Limb (tissue), 2 donors: ENCODE measurements around the gene SLC6A12.
"Not testable (repeated sequence)": the region's sequence is repeated elsewhere in the genome, so short reads cannot be mapped to it uniquely, and the experiment has no call there.

Source experiments
- DNase-seq, 2 donors: peaks; one replicate each; pipeline ENCODE4 v3.0.0-alpha.2; 2016; ENCODE audit errors: extremely low spot score in 2 of 2

SLC6A12 gene

DNA sequence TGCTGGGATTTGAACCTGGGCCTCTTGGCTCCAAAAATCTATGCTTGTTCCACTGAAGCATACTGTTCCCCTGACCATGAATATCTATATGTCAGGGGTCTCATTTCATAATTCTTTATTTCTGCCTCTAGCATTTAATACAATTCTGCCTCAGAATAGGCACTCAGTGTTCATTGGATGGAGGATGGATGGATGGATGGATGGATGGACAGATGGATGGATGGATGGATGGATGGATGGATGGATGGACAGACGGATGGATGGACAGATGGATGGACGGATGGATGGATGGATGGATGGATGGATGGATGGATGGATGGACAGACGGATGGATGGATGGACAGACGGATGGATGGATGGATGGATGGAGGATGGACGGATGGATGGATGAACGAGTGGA lies 3.1 kb upstream of the SLC6A12 start:
- DNase-seq: not testable (repeated sequence)

DNA sequence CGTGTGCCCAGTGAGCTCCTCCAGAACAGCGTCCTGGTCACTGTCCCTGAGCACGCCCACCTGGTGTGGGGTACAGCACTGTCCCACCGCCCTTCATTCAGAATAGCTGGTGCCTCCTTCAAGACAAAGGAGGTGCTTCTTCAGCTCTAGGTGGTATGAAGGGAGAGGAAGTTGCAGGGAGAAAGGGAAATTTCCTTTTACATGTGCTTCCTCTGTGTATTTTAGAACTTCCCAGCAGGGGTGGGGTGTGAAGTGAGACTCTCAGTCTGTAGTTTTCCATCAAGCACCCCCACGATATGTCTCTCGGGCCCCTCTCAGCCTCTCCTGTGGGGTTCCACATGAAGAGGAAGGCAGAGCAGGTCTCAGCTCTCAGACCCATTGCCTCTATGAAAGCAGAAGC lies 1.2 kb upstream of the SLC6A12 start:
- no peak for DNase-seq

DNA sequence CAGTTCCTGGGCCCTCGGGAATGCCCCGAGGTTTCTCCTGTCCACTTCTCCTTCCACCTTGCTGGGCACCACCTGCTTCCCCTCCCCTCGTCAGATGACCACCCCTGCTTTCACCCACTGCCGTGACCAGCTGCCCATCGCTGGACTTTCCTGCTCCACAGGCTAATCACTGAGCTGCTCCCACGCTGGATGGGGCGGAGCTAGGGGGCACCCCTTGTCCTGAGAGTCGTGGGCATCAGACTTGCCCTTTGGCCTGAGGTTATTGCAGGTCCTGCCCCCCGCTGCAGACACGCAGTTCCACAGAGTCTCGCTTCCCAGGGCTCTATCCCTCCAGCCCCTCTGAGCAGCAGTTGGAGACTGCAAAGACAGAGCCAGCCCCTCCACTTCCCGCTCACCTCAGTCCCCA lies 427 bp downstream of the SLC6A12 start:
- no peak for DNase-seq

DNA sequence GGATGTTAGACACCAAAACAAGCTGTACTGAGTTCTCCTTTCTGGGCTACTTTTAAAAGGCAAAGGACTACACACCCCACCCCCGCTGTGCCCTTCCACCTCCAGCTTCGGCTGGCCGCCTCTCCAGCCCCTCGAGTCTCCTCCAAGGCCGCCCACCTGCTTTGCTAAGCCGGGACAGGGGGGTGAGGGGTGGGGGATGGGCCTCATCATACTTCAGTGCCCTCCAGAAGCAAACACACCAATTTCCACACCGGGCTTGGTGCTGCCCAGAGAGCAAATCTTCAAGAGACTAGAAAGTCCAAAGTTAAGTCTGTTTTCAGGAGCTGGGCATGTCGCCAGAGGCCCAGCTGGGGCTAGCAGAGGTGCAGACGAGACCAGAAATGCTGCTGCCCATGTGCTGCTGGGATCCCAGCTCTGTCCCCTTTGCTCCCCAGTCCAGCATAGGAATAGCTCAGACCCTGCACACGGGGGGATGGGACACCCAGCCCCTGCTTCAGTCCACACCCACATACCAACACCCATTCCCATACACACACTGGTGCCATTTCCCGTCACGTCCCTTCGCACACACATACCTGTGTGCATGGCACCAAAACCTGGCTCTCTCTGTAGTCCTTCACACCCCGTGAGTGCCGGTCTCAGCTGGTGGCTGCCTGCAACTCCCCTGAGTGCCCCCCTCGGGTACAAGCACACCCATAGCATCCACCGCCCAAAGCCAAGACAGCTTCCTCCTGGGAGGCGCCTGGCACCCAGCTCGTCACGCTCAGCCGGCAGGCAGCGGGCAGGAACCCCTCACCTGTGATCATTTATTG lies 1.0 kb downstream of the SLC6A12 start:
- peak in 1 of 2 donors; percentile 48 for DNase-seq

DNA sequence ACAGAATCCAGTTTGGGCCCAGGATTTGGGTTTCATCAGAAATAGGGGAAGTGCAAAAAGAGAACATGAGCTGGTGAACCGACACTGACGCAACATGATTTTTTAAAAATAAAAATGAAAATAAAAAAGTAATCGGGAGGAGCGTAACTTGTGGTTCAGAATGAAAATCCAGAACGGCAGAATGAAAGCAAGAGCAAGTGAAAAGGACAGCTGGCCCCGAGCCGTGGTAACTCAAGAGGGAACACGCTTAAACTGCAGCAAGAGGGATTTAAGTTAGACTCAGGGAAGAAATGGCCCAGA lies 1.6 kb downstream of the SLC6A12 start:
- no peak for DNase-seq

DNA sequence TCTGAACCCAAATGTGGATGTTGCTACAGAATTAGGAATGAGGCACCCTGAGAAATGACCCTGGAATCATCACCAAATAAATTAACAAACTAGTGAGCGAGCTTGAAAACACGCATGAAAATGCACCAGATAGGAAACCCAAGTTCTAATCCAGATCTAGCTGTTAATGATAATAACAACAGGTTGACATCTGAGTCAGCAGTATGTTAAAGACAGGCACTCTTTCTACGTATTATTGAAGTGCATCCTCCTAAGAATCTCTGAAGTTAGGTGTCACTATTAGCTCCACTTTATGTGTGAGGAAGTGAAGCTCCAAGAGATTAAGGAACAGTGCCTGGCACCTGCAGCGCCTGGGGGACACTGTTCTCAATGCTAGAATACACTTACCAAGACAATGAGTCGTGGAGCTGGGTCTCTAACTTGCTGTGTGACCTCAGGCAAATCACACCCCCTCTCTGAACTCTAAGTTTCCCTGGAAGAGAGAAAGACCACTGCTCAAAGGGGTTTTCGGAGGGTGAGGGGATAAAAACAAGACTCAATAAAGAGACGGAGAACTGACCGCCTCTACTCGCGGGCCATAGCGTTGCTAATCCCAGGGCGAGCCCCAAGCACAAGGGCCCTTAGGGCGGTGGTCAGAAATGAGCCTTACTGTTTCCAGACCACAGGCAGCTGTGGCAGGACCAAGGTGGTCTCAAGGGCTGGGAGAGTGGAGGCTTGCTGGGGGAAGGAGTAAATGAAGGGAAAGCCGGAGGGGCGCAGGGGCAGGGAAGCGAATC lies 2.1 kb downstream of the SLC6A12 start:
- DNase-seq: no peak

DNA sequence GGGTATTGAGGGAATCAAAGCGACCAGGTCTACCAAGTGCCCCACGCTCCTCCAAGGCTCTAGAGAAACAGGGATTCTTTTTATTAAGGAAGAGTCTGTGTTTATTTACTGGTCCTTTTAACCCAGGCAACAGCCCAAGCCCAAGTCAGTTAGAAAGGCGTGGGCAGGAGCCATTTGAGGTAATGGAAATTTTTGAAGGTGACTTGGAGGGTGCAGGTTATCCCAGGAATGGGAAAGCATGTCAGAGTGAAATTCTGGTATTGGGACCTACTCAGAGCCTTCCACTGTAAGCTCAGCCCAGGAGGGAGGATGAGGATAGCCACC lies 2.9 kb downstream of the SLC6A12 start:
- no peak for DNase-seq

DNA sequence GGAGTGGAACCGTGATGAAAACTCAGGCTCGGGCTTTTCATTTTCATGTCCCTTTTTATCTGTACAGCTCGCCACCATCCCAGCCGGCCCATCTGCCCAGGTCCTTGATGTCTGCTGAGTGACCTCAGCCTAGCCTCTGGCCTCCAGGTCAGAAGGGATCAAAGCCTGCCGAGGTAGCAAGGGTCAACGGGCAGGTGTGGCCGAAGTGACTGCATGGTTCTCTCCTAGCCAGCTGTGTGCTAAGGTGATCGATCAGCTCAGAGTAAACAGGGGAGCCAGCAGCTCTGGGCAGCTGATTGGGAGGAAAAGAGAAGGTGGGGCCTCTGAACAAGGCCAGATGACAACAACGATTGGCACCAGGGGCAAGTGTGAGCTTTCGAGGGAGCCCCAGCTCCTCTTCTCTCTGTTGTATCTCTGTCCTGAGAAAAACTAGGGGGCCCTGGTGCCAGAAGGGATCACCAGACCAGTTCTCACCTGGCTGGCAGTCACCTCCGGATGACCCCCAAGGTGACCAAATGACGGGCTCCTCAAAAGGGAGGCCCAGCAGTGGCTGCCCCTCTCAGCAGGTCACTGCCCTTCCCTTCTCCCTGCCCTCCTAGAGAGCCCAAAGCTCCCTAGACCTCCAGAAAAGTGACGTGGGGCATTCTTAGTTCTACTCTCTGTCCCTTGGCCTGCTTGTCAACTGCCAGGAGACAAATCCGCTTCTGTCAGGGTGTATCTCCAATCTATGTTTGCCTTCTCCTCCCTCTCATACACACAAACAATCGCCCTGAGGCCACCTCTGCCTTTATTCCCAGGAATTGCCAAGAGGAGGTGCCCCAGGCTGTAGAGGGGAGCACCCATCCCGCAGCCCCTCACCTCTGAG lies 3.4 kb downstream of the SLC6A12 start:
- no peak for DNase-seq

DNA sequence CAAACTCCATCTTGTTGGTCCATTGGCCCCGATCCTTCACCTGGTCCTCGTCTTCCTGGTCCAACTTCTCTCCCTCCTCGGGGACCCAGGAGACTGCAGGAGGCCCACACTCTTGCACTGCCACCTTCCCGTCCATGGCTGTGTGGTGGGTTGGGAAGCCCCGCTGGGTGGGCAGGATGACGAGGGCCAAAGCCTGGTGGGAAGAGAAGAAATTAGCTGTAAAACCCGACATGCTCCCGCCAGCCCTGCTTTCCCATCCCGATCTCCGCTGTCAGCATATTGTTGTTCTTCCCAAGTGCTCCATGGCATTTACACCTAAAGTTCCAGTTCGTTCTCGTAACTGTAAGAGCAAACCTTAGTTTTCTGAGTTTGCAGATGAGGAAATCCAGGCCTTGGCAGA lies 4.1 kb downstream of the SLC6A12 start:
- DNase-seq: no peak

DNA sequence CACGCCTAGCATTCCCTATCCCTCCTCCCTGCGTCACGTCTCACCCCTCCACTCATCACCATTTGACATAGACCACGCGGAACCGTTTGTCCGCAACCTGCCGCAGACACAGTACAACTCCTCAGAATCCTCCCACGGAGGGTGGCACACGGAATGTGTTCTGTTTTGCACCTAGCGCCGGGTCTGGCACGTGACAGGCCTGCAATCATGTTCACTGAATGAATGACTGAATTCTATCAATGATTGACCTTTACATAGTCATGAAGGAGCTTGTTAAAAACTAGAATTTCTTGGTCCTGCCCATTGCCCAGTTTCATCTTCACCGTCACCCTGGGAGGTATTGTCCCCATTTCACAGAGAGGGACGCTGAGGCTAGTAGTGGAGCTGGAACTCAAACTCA lies 4.7 kb downstream of the SLC6A12 start:
- DNase-seq: no peak

DNA sequence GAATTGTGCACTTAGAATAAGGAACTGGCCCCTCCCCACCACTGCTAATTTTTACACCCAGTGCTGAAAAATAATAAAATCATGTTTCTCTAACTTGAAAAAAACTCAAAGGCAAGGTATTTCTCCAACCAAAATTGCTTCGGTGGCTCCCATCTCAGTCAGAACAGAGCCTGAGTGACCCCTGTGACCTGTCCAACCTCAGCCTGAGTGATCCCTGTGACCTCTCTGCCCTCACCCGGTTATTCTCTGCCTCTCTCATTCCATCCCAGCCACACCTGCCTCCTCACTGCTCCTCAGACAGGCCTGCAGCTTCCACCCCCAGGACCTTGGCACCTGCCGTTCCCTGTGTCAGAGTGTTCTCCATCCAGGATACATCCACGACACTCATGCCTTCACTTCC lies 5.1 kb downstream of the SLC6A12 start:
- no peak for DNase-seq

DNA sequence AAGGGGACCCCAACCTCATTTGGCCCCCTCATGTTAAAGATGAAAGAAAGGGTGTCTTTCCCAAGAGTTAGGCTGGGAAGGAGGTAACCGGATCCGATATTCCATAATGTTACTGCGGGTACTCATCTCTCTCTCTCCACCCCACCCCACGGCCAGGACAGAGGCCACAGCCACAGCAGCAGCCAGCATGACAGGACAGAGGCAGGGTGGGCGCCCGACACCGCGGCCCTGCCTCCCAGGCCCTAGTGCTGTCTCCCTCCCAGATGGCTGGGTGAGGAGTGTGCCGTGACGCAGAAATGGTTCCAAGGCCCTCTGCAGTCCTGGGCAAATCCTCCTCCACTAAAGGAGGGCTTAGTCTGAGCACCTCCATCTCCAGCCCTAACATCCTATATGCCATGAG lies 6.2 kb downstream of the SLC6A12 start:
- no peak for DNase-seq

DNA sequence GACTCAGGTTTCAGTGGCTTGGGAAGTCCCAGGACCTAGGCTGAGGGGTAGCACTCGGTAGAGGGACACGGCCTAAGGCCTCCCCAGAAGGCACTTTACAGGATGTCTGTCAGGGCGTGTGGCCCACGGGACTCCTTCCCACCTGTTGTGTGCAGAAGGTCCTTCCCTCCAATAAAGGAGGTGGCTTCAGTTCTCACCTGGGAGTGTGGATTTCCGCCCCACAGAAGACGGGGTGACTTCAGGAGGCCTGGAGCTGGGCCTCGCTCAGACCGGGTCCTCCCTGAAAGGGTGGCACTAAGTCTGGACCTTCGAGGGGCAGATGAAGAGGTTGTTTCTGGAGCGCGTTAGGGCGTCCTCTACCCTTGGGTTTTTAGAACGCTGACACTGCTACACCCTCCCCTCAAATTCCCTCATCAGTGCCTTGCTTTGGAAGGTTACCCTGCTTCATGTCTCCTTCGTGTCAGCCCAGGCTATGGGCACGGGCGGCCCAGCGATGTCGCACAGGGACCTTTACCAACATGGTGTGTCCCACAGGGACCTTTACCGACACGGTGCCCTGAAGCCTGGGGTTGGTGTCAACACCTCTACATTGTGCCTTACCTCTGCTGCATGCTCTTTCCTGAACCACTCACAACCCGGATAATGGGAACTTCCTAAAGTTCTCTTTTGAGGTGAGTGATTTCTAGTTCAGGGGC lies 7.1 kb downstream of the SLC6A12 start:
- no peak for DNase-seq

DNA sequence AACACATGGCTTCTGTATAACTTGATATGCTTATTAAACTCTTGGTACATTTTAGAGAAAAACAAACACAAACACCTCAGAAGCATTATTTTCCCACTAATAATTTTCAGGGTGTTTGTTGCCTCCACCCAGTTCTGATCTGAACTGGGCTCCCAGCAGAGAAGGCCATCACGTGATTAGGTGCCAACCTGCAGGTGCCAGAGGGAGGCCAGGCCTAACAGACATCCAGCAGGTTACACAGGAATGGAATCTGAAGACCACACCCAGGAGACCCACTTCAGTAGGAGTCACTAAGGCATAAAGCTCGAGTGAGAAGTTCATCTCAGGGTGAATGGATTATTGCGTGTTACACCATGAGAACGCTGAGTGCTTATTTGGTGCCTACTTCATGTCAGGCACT lies 8.9 kb downstream of the SLC6A12 start:
- no peak for DNase-seq

DNA sequence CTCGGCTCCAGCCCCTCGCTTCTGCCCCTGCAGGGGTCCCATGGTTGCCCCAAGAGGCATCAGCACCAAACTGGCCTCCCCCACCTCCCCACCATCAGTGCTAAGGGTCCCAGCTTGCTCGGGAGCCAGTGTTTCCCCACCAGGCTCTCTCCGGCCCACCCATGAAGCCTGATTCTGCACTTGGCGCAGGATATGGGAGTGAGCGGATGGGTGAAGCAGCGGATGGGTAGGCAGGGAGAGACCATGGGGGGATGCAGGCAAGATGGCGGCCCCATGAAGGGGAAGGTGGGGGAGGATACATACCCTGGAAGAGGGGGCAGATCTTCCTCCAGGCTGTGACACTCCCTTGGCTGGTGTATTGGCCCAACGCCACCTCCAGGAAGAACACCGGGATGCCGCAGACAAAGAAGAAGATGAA lies 9.7 kb downstream of the SLC6A12 start:
- no peak for DNase-seq

DNA sequence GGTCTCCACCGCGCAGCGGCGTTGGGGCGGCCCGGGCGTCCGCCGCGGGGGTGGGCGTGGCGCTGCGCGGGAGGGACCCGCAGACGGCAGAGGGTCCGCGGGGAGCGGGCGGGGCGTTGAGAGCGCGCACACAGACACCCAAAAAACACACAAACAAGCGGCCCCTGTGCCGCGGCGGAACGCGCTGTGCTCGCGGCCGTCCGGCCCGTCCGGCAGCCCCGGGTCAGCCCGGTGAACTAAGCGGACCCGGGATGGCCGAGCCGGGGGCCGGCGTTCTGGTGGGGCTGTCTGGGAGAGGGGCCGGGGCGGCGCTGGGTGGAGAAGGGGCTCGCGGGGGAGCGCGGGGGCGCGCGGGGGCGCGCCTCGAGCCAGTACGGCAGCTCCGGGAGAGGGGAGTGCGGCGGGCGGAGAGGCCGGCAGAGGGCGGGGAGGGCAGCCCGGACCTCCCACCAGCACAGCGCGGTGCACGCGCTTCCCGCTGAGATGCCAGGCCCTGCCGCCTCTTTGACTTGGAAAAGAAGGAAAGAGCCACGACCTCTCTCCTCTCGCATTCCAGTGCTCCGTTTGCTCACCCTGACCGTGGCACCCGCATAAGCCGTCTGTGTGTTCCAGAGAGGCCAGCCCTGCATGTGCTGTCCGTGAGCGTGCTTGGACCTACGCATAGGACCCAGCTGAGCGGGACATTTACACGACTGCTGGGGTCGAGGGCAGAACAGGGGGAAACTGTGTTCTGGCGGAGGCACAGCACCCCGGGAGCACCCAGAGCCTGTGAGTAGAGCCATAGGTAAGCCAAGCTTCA lies 10.3 kb downstream of the SLC6A12 start:
- DNase-seq: peak in 1 of 2 donors; percentile 68

DNA sequence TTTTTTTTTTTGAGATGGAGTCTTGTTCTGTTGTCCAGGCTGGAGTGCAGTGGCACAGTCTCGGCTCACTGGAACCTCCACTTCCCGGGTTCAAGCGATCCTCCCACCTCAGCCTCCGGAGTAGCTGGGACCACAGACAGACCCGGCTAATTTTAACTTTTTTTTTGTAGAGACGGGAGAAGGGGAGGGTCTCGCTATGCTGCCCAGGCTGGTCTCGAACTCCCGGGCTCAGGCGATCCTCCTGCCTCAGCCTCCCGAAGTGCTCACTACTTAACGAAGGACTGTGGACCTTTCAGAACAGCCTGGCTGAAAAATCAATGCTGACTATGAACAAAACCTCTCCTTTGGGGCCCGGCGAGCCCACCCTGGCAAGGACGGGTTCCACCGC lies 10.9 kb downstream of the SLC6A12 start:
- DNase-seq: no peak

DNA sequence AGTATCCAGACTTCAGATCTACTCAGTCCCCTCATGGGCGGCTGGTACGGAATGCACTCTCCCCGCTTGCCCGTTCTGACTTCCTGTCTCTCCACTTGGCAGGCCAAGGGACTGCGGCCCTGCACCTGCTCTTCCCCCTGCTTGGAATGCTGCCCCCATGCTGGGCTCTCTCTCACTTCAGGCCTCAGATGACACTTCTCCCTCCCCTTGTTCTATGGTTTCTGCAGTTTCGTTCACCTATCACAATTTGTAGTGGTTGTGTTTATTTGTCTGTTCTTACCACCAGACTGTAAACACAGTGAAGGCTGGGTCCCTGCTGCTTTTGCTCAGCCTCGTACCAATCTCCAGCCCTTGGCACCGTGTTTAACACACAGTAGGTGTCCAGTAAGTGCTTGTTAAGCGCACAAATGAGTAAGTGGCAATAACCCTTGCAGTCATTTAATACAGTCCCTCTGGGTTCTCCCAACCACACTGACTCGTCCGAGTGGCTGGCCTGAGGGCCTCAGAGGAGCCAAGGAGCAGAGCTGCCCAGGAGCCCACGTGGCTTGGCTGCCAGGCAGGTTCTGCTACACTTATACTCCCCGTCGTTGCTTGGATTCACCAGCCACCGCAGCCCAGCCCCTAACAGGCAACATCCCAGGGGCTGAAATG lies 11.8 kb downstream of the SLC6A12 start:
- no peak for DNase-seq

DNA sequence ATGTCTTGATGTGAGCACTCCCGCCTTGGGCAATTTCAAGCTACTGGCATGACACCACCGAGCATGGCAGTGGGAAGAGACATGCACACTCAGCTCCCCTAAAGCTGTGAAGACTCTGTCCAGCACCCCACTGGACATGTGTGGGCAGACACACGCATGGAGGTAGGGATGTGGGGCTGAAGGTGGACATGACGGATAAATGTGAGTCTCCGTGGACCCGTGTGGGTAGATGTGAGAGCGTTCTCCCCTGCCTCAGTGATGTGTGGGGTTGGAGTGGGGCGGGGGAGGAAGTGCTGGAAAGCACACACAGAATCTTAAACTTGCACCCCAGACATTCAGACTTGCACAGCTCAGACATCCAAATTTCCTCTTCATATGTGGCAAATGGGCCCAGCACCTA lies 12.6 kb downstream of the SLC6A12 start:
- DNase-seq: no peak

DNA sequence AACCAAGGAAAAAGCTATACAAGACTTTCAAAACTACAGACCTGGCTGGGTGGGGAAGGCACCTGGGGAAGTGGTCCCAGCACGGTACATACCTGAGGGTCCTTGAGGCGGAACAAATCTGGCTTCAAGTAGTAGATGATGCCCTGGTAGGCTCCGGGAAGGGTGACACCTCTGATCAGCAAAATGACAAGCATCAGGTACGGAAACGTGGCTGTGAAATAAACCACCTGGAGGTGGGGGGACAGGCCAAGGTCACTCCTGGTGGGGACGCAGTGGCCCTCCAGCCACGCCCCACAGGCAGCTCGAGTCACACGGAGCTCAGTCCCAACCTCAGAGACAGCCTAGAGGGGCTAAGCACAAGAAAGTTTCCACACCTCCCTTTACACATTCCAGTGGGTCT lies 15.3 kb downstream of the SLC6A12 start:
- DNase-seq: no peak
